GM19238 (cell line): ENCODE data around the gene DCST1.

ENCODE experiments used
- DNase-seq: peaks from one replicate; pipeline ENCODE4 v3.0.0; 2011; ENCODE audit warnings: low spot score; ENCODE audit not compliant: insufficient read length

Gene DCST1

DNA sequence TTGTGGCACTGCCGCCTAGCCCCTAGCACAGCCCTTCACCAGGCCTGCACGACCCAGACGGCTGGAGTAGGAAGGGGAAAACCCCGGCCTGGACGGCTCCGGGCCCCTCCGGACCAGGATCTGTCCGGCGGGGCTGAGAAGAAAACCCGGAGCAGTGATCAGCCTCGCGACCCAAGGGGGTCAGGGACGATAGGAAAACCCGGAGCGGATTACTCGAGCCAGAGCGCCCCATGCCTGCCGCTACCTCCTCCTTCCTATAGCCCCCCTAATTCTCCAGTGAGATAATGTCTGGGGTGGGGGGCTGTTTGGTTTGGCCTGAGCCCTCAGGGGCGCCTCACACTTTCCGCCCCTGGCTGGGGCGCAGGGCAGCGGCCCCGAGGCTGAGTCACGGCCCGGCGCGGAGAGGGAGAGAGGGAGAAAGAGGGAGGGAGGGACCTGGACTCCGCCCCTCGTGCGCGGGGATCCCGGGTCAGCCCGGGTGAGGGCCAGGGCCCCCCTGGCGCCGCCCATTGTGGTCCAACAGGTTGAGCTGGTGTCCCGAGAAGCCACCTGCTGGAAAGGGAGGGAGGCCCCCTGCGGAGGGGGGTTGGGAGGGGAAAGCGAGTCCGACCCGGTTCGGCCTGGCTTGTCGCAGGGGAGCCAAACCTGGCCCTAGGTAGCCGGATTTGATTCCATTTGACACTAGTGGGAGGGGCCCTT lies 32.7 kb upstream of the DCST1 start:
- peak; percentile 85 for DNase-seq

DNA sequence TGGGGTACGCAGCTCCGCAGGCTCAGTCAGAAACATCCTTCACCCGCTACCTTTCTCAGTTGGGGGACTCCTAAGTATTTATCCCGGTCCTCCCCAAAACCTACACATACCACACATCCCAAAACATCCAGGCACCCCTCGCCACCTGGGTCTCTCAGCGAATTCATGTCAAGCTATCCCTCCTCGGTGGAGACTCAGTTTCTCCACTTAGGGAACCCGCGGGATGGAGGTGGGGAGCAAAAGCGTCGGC lies 32.3 kb upstream of the DCST1 start:
- no peak for DNase-seq

DNA sequence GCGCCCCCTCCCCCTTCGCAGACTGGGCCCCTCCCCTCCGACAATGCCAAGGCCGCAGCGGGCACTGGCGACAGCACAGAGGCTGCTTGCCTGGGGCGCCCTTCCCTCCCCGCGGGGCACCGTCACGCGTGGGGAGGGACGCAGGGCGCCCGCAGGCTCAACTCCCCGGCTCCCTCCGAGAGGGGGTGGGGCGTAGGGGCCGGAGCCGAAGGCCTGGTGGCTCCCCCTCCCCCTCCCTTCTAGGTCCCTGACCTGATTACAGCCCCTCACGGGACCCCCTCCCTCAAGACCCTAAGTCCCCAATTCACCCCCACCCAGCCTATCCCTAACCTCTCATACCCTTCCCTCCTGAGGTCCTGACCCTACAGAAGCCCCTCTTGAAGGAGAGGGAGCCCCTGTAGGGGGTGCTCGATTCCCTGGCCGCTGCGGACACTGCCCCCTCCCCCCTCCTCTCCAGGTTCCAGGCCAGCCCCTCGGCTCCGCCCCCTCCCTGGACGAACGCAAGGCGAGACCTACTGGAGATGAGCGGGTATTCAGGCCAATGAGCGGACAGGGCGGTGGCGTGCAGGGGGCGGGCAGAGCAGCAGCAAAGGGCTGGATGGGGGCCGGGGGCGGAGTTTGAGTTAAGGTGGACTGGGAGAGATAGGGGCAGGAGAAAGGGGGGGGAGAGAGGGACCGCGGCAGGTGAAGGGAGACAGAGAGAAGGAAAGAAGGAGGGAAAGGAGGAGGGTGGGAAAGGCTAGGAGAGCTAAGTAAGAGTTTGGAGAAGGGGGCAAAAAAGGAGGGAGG lies 31.8 kb upstream of the DCST1 start:
- DNase-seq = peak; percentile 97

DNA sequence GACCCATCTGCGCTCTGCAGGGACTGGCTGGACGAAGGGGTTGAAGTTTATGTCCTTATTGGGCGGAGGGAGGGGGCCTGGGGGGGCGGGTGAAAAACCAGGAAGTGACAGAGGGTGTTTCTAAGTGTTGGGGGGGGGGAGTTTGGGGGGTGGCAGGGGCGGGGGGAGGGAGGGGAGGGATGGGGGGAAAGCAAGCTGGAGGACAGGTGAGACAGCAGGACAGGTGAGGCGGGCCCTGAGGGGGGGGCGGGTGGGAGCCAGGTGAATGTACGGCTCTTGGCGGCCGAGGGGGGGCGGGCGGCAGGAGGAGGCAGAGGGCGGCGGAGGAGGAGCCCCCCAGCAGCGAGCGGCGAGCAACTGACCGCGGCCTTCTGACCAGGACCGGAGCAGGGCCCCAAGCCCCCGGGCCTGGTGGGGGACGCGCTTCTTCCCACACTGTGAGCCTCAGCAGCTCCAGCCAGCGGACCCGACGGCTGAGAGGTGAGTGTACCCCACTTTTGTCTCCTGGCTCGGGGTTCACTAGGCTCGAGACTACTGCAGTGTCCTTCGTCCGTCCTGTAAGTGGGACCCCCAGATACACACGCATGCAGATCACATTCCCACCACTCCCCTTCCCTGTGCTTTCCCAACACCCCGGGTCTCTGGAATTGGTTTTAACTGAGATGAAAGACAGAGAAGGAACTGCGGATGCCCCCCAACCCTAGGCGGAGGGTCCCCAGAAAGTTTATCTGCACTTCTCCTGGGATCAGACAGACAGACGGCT lies 31.0 kb upstream of the DCST1 start, which contains the start of gene ZBTB7B:
Gene ZBTB7B, plus strand, starts transcription at position 339 of the 763 bp plus-strand sequence. CDS start 11,859 bp downstream, outside the sequence.
- no peak for DNase-seq

DNA sequence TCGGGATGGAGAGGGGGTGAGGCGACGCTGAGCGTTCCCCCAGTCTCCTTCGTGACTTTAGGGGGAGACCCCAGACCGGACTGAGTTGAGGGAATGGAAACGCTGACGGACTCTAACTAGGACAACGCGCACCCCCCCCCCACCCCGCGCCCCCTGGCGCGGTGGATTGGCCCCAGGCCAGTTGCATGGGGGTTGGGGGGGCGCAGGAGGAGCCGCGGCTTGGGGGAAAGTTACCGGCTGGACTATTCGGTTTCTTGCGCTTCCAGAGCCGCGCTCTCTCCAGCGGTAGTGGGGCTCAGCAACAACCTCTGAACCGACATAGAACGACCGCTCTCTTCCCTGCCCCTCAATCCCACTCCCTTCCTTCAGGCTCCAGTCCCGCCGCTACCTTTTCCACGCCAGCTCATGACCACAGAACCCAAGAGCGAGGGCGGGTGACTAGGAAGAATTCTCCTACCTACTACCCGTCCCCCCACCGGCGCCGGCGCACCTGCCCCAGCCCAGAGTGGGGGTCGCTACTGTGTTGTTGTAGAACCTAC lies 30.3 kb upstream of the DCST1 start:
- DNase-seq = no peak

DNA sequence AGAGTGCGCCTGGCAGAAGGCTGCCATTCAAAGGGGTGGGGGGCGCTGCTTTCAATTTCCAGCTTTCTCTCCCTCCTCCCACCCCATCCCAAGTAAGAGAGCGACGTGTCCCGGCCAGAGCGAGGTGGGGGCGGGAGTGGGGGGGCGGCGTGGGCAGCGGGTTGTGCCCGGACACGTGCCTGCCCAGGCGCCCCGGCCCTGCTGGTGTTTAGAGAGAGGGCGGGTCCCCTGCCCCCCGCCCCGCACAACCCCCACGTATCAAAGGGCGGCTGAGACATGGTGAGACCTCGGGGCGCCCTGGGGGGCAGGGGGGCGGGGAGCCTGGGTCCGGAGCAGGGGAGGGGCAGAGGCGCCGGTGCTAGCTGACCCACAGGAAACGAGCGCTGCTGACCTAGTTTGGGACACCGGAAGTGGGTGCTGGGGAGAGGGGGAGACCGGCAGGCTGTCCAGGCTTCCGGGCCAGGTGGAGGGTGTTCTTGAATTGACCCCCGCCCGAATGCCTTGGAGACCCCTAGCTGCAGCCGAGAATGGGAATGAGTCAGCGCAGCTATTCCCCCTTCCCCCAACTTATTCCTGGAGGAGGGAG lies 29.8 kb upstream of the DCST1 start:
- no peak for DNase-seq

DNA sequence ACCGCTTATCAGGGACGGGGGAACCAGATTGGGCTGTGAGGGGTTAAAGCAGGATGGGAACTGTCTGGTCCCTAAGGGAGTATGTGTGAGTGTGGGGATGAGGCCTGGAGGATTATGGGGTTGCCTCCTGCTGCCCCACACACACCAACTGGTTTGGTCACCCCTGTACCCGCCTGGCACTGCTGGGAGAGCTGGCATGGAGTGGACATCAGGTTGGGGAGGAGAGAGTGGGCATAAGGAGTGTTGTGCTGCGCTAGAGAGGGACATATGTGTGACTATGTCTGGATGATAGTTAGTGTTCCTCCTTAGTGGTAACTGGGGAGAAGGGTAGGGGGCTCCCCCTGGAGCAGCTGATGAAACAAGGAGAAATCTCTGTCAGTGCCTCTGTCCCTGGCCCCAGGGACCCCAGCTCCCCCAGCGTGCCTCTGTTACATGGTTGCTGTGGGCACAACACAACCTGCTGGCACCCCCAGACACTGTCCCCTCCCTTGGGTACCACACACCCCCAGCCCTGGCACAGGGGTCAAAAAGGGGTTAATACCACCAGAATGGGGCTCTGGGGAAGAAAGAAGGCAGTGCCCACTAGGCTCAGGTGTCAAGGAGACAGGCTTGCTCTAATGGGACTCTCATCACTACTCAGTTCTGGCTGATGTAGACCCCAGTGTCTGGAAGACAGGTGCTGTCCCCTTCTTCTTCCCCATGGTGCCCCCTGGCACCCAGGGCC lies 29.1 kb upstream of the DCST1 start:
- DNase-seq = no peak

DNA sequence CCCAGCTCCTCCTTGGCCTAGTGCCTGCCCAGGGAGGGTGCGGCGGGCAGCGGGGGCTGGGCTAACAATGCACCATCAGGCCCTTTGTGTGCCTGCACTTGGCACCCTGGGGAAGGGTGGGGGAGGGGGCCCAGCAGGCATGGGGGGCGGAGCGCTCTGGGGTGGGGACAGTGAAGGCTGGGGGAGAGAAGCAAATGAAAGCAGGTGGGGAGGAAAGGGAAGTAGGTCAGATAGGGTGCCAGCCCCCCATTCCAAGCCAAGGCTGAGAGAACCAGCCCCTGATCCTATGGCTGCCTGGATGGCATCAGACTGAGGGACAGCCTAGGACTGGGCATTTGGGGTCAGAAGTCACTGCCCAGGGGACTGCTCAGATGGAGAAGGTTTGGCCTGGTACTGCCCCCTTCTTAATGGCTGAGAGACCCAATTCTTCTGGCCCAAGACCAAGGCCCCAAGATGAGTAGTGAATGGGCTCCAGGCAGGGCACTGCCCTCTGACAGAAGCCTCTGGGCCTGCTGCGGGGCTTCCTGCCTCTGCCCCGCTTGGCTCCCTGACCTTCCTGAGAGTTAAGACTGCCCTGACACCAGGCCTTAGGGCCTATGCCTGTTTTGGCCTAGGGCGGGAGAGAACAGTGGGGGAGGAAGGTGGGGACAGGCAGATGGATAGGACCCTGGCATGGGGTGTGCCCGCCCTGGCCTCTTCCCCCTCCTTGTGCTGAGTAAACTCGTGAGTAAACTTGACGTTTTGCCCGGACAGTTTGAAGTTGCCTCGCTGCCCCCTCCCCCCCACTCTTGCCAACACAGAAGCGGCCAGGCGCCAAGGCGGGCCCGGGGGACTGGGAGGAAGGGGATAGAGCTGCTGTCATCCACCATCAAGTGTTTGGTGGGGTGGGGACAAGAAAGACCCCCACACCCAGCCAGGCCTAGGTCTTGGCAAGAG lies 28.3 kb upstream of the DCST1 start:
- DNase-seq = no peak

DNA sequence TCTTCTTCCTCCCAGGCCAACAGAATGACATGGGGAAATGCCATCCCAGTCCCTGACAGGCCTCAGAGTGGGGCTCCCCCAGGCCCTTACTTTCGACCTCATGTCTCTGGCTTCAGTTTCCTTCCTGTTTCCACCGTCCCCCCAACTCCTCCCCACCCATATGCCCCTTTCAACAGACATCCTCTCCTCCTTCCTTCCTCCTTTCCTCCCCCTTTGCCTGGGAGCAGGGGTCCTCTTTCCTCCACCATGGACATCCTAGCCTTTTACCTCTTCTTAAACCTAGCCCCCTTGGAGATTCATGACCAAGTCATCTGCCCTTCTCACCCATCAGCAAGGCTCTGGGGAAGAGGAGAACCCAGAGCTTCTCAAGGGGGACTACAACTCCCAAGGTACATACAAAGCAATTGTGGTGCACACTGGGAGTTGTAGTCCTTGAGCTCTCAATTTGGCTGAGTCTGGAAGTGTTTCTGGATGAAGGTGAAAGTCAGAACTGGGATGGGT lies 27.0 kb upstream of the DCST1 start:
- DNase-seq = no peak

DNA sequence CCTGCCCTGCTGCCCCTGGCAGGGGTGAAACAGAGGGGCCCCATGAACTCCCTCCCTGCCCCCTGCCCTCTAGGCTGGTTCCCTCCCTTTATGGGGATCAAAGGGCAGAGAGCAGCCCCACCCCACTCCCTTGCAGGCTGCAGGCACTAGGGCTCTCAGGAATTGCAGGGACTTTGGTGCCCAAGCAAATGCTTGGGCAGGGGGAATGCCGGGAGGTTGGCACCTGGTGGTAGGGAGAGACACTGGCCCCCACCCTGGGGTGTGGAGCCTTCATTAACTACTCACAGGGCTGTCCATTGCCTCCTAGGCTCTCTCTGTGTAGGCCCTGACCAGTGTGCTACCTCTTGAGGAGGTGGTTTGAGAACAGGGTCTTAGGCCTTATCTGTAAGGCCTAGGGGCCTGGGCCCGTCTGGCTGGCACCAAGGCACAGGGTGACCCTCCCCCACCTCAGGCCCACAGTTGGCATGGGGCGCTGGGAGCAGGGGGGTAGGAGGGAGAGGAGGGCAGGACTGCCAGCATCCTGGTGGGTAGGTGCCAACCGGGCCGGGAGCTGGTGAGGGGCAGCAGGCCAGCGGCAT lies 26.3 kb upstream of the DCST1 start:
- DNase-seq = no peak

DNA sequence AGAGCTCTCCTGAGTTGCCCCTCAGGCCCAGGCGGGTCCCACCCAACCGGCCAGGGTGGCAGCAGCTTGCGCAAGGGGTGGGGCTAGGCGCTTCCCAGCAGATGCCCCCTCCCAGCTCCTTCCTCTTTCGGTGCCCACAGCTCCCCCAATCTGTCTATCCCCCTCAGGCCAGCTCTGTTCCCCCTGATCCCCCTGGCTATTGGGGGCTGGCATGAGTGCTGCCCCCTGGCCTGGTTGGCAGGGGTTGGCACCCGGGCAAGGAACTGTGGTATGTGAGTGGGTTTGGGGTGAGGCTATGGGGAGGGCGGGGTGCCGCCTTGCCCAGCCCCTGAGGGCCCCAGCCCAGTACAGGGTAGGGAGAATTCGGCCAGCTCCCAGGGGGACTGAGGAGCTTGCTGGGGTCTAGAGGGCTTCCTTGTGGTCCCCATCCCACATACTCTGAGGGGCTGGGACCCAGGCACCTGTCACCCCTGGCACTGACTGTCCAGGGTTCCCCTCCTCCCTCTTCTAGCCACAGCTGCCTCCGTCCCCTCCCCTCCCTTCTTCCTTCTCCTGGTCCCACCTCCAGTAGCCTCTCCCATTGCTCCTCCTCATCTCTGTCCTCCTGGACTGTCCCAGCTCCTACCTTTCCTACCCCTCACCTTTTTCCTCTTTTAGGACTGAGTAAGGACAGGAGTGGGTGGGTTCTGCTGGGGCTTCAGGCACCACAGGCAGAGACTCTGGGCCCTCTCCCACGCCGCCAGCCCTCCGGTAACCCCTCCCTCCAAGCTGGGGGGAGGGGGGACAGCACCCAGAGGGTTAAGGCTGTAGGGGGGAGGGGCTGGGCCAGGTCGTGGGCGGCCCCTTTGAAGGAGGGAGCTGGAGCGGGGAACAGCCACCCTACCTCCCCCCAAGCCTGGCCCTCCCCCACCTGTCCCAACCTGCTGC lies 25.3 kb upstream of the DCST1 start:
- DNase-seq = no peak

DNA sequence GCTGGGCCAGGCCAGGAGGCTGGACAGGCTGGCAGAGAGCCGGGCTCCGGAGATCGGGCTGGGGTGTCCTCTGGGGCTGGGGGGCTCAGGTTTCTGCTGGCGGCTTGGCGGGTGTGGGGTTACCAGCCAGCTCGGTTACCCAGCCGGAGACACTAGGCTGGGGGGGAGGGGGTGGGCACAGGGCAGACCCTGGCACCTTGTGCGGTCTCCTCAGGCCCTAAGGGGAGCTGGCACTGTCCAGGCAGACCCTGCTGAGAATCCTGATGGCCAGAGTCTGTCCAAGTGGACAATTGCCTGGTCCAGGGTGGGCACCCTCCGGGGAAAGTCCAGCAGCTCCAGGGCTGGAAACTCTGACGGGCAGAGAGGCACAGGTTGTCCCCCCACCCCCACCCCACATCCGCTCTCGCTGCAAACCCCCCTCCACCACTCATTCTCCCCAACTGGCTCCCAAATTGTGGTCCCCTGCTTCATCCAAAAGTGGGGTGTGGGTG lies 24.4 kb upstream of the DCST1 start:
- DNase-seq = no peak

DNA sequence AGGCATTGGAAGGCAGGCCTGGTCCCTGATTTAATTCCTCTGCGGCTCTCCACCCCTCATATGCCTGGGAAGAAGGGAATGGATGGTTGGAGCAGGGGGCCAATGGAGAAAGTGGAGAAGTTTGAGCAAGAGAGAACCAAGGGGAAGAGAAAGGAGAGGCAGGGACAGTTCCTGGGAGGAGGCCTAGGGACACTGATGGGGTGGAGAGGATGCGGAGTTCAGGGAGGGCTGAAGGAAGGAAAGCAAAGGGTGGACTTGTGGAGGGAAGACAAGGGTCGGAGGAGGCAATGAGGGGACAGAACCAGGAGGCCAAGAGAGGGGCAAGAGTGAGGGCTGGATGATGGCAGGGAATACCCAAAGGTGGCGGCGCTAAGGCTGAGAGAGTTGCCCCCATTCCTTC lies 23.9 kb upstream of the DCST1 start:
- DNase-seq = no peak

DNA sequence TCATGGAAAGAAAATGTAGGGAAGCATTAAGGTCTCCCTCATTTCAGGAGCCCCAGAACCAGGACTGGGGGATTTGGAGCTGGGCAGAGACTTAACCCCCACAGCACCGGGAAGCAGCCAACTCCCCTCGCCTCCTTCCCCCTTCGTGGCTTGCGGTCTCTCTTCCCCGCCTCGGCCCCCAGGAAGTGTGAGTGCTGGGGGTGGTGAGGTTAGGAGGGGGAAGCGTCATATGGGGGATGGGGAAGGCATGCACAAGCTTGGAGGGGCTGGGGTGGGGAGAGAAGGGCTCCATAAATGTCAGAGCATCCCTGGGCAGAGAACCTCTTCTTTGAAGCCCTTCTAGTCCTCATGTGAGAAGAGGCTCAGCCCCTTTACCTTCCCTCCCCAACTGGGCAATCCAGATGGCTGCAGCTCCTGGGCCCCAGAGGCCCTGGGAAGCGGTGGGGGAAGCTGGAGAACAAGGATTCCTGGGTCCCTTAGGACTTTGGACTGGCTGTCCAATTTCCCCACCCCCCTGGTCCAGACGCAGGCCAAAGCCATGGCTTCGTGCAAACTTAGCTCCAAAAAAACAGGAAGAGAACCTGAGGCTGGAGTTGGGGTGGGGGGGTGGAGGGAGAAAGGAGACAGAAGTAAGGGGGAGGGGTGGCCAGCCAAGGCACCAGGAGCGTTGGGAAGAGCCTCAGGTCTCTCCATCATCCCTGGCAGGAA lies 23.3 kb upstream of the DCST1 start:
- DNase-seq = no peak

DNA sequence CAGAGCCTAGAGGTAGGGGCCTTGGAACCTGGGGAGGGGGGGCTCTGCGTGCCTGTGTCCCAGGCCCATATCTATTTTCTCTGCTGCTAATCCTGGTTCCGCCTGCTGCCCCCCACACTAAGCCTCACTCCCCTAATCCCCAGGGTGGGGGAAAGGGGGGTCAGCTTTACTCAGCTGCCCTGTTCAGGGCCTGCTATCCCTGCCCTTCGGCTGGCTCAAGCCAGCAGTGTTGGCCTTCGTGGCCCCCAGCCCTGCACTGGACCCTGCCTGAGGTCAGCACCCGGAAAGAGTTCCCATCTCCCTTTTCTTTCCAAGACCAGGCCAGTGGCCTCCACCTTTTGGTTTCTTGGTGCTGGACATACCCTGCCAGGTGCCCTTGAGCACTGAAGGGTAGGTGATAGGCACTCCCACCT lies 22.6 kb upstream of the DCST1 start:
- no peak for DNase-seq

DNA sequence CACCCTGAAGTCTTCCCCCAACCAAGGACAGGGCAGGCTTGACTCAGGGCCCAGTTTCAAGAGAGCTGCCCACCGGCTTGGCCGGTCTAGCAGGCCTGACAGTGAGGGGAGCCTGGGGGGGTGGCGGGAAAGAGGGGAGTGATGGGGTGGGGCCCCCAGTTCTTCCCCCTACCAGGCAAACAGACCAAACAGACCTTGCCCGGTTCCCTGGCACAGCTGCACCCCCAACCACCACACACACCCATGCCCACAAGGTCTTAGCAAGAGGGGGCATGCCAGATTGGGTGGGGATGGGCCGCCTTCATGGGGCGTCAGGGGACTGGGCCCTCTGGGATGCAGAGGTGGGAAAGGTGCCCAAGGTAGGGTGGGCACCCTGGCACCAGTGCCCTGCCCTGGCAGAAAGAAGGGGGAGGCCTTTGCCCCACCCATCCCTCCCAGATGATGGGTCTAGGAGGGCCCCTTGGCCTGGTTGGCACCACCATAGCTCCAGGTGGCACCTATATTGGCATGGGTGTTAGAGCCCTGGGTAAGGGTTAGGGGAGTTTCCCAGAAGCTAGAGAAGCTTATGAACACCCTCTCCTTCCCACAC lies 22.1 kb upstream of the DCST1 start:
- DNase-seq = no peak

DNA sequence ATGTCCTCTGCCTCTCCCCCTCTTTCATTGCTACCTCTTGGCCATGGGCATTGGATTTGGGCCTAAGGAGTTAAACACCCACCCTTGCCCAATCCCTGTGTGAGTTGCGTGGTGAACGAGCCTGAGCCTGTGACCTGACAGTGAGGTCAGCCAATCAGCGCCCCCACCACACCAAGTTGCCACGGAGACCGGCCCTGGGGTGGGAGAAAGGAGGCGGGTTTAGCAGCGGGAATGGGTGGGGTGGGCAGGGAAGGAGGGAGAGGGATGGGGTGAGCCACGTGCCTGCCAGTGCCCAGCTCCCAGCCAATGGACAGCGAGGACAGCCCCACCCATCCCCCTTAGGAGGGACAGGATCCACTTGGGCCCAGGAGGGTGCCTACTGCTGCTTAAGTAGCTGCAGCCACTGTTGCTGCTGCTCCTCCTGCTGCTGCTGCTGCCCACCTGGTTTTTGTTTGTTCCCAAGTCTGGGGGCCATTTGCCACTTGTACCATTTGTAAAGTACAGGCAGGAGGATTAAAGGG lies 21.5 kb upstream of the DCST1 start:
- no peak for DNase-seq
